GM19099 (cell line): ENCODE results near the gene TOX2.

ENCODE experiments used
- POLR2A ChIP-seq: IDR thresholded peaks from 3 replicates; pipeline ENCODE4 v1.6.1; 2011; ENCODE audit warnings: low read depth; ENCODE audit not compliant: insufficient read length; ENCODE audit errors: extremely low read depth

The TOX2 gene, protein sequence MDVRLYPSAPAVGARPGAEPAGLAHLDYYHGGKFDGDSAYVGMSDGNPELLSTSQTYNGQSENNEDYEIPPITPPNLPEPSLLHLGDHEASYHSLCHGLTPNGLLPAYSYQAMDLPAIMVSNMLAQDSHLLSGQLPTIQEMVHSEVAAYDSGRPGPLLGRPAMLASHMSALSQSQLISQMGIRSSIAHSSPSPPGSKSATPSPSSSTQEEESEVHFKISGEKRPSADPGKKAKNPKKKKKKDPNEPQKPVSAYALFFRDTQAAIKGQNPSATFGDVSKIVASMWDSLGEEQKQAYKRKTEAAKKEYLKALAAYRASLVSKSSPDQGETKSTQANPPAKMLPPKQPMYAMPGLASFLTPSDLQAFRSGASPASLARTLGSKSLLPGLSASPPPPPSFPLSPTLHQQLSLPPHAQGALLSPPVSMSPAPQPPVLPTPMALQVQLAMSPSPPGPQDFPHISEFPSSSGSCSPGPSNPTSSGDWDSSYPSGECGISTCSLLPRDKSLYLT

GRCh38 chr20:43914311-43915210, at the start of gene TOX2:
TOX2 (plus strand) TSS chr20:43914852; CDS start chr20:43914892, 40 bp downstream.
- TF ChIP-seq POLR2A = no peak

DNA sequence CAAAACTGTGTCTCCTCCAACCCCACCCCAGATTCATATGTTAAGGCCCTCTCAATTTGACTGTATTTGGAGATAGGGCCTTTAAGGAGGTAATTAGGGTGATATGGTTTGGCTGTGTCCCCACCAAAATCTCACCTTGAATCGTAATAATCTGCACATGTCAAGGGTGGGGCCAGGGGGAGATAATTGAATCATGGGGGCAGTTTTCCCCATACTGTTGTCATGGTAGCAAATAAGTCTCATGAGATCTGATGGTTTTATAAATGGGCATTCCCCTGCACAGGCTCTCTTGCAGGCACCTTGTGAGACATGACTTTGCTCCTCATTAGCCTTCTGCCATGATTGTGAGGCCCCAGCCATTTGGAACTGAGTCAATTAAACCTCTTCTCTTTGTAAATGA, 46.6 kb upstream of the TOX2 start:
- no peak for TF ChIP-seq POLR2A

GRCh38 chr20:43870484-43870883, 44.2 kb upstream of the TOX2 start:
- TF ChIP-seq POLR2A = no peak

DNA sequence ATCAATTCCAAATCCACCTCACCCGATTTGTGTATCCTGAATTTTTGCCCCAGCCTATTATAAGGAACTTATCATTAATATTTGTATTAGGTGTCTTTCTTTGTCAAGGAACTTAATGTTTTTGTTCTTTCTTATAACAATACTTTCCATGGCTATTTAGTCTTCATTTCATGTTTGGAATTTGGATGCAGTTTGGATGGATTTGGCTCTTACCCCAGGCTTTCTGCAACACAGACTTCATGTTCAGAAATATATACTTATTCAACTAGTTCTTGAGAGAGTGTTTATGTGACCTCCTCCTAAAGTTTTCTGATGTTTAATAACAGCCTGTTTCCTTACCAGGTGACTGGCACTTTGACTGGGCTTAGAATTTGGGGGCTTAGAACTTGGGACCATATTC, 35.9 kb upstream of the TOX2 start:
- no peak for TF ChIP-seq POLR2A

- TF ChIP-seq POLR2A = no peak
Measured at GRCh38 chr20:43893930-43894329, 20.7 kb upstream of the TOX2 start.

- no peak for TF ChIP-seq POLR2A
Measured at GRCh38 chr20:43894491-43894890, 20.2 kb upstream of the TOX2 start.

DNA sequence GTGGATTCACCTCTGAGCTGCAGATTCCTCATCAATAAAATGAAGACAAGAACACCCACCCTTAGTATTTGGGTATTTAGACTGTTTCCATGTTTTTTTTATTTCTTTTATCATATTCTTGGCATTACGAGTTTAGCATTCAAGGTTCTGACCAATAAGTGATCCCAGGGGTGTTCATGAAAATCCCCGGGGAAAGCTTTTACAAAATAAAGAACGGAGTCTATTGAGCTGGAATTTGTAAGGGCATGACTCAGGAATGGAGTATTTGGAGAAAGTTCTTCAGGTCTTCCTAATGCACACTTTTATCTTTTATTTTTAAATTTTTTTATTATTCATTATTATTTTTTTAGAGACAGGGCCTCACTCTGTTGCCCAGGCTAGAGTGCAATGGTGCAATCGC, 19.4 kb upstream of the TOX2 start:
- TF ChIP-seq POLR2A = no peak

- TF ChIP-seq POLR2A = no peak
Measured at GRCh38 chr20:43899274-43900120, 15.2 kb upstream of the TOX2 start.

DNA sequence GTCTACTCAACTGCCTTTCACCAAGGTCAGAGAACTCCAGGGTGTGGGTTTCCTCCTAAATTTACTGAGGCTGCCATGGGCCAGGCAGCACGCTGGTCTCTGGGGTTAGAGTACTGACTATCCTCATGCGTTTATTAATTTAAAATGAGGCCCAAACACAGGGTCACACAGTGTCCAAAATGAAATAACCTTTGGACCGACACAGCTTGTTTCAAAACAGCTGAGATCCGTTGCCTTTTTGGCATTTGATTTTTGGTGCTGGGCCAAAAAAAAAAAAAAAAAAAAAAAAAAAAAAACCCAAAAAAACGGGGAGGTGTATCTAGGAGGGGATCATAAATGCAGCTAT, 14.6 kb upstream of the TOX2 start:
- TF ChIP-seq POLR2A = no peak

DNA sequence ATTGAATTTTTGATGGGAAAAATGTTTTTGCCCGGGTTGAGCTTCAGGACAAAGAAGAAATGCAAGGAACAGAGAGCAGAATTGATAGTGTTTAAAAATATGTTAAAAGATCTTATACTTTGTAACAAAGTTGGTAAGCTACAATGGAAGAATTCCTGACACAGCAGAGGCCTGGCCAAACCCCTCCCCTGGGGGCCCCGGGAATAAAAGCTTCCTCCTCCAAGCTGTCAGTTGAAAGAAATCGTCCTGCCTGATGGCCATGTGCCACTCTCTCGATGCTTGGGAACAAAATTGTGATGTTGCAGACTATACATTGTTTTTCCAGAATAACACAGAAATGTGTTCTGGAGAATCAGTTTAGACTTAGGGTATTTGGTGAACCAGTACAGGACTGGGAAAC, 14.2 kb upstream of the TOX2 start:
- TF ChIP-seq POLR2A = no peak

GRCh38 chr20:43901296-43901695, 13.4 kb upstream of the TOX2 start:
- no peak for TF ChIP-seq POLR2A

- no peak for TF ChIP-seq POLR2A
Measured at GRCh38 chr20:43903953-43904826, 10.5 kb upstream of the TOX2 start.

GRCh38 chr20:43904827-43905177, 9.8 kb upstream of the TOX2 start:
- no peak for TF ChIP-seq POLR2A

DNA sequence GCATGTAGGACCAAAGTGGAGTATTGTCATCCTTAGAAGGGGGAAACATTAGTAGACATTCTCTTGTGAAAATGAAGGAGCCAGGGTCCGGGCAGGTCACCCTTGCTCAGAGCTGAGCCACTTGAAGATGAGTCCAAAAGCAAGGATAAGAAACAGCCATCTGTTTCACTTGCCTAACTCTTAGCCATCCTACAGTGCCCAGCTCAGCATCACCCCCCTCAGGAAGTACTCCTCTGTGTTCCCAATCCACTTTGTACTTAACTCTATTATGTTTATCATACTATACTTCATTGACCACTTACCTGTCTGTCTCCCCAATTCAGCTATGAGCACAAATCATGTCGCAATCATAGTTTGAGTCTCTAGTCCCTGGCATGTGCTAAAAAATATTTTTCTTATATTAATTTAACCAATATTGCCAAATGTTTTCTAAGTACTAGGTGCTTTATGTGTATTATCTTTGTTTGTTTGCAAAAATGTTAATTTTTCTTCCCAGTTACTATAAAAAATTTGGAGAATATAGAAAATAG, 8.1 kb upstream of the TOX2 start:
- no peak for TF ChIP-seq POLR2A
